GM19452 (cell line): ENCODE results near the gene ZNF543.

ENCODE experiments used
- ATAC-seq: cut with Tn5 transposase; IDR thresholded peaks from one replicate; pipeline ENCODE4 v1.9.1; 2021; ENCODE audit not compliant: unreplicated experiment

Gene ZNF543

DNA sequence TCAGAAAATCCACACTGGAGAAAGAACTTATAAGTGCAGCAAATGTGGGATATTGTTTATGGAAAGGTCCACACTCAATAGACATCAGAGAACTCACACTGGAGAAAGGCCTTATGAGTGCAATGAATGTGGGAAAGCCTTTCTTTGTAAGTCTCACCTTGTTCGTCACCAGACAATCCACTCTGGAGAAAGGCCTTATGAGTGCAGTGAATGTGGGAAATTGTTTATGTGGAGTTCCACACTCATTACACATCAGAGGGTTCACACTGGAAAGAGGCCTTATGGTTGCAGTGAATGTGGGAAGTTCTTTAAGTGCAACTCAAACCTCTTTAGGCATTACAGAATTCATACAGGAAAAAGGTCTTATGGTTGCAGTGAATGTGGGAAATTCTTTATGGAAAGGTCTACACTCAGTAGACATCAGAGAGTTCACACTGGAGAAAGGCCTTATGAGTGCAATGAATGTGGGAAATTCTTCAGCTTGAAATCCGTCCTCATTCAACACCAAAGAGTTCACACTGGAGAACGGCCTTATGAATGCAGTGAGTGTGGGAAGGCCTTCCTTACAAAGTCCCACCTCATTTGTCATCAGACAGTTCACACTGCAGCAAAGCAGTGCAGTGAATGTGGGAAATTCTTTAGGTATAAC lies 57.4 kb downstream of the ZNF543 start:
- ATAC-seq: no peak
